Peyer's patch (tissue), 4 donors: ENCODE results near the gene BPIFB1.

Experiments
- POLR2A ChIP-seq, 2 donors: fragments of 450-650 bp; IDR thresholded peaks; one replicate each; pipeline ENCODE4 v1.5.1; 2017; ENCODE audit warnings: antibody characterized with exemption in 2 of 2, mild to moderate bottlenecking in 2 of 2, moderate library complexity in 2 of 2
- TF ChIP-seq, protein P1 (sequence below), 6 experiments: fragments of 450-650 bp in 4 of 6; fragments of 200-600 bp in 2 of 6; sonication (generic) in 1 of 6; IDR thresholded peaks; one replicate each; pipeline ENCODE4 v1.5.1; 2017 to 2019; ENCODE audit warnings: antibody characterized with exemption in 6 of 6, mild to moderate bottlenecking in 3 of 6, moderate library complexity in 1 of 6

DNA sequence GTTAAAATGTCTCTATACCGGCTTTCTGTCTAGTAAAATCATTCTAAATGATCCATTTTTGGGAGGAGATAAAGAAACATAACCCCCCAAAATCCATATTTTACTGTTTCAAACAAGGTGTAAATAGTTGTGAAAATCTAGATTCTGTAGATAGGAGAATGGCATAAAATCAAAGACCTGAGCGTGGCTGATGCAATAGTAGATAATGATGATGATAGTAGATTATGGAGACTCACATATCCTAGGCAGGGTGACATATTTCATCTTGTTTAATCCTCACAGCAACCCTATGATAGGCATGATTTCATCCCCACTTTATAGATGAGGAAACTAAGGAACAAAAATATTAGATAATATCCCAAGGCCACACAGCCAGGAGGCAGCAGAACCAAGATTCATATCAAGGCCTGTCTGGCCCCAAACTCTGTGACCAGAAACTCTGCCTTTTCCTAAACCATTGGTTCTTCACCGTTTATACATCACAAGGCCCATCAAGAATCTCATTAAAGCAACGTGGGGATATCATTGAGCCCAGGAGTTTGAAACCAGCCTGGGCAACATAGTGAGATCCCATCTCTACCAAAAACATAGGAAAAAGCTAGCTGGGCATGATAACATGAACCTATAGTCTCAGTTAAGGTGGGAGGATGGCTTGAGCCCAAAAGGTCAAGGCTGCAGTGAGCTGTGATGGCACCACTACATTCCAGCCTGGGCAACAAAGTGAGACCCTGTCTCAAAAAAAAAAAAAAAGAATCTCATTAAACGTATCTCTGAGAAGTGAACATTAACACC is 55.6 kb downstream of the BPIFB1 start:
- TF ChIP-seq, protein P1, sequence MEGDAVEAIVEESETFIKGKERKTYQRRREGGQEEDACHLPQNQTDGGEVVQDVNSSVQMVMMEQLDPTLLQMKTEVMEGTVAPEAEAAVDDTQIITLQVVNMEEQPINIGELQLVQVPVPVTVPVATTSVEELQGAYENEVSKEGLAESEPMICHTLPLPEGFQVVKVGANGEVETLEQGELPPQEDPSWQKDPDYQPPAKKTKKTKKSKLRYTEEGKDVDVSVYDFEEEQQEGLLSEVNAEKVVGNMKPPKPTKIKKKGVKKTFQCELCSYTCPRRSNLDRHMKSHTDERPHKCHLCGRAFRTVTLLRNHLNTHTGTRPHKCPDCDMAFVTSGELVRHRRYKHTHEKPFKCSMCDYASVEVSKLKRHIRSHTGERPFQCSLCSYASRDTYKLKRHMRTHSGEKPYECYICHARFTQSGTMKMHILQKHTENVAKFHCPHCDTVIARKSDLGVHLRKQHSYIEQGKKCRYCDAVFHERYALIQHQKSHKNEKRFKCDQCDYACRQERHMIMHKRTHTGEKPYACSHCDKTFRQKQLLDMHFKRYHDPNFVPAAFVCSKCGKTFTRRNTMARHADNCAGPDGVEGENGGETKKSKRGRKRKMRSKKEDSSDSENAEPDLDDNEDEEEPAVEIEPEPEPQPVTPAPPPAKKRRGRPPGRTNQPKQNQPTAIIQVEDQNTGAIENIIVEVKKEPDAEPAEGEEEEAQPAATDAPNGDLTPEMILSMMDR (IDR thresholded peaks at IDR 0.05), result no peak
- TF ChIP-seq POLR2A (IDR thresholded peaks at IDR 0.05), result no peak
